Measurements from ENCODE around the gene ADCK1.
"Not testable (repeated sequence)": the region's sequence is repeated elsewhere in the genome, so short reads cannot be mapped to it uniquely, and the experiment has no call there.

Gene ADCK1

DNA sequence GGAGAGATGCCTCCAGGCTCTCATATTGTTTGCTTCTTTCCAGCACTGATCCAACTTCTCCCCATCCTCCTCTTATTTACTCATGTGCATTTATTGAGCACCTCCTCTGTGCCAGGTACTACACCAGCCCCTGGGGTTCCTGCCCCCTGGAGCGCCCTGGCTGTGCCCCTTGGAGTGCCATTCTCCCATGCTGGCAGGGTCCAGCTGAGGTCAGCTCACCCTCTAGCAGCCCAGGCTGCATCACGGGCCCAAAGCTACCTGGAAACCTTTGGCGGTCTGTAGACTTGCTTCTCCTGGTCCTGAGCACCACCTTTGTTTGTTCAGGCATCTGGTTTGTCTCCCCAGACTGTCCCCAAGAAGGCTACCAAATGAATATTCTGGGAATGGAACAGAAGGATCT is 67.0 kb downstream of the ADCK1 start:
- no peak for DNase-seq

DNA sequence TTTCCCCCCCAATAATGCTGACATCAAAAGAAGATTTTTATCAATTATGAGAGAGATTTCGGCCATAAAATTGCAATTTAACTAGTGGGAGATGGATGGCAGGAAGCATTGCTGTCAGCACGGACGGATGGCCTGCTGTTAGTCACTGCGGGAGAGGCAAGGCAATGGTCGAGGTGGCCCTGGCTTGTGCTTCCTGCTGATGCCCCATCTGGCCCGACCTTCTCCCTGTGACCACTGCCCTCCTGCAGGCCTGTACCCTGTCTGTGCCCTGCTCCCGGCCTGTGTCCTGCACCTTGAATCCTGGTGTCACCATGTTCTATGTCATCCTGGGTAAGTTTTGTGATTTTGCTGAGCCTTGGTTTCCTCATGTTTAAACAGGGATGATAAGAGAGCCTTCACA is 67.6 kb downstream of the ADCK1 start:
- DNase-seq: no peak

DNA sequence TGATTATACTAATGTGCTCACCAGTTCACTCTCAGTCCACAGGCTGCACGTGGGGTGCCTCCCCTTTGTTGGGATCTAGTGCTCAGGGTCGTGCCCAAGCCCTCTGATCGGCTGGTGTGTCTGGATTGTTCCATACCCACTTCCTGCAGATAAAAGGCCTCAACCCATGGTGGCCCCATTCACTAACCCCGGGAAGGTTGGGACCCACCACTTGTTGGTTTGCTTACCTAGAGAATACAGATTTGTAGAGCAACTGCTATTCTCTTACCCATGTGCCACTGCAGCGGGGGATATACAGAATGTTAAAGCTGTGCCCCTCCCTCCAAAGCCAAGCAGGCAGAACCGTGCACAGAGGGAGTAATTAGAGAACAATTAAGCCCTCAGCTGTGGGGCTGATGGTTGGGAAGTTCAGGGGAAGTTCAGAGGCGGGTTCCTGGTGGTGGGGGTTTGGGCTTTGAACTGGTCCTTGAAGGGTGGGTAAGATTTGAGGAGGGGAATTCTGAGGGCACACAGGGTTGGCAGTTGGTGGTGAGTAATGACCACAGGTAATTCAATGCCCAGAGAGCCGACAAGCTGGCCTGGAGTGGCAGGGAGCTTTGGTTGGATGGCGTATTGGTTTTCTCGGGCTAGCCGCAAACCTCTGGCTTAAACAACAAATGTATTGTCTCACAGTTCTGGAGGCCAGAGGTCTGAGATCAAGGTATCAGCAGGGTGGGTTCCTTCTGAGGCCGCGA is 68.8 kb downstream of the ADCK1 start:
- no peak for DNase-seq

DNA sequence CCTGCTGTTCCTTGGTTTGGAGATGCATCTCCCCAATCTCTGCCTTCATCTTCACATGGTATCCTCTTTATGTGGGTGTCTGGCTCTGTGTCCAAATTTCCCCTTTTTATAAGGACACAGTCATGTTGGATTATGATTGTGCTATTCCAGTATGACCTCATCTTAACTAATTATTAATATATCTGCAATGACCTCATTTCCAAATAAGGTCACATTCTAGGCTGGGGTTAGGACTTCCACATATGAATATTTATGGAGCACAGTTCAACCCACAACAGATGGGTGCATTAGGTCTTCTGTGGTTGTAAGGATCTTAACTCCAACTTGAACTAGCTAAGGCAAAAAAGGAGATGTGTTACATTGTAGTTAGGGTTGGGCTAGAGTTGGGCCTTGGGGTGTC is 69.4 kb downstream of the ADCK1 start:
- DNase-seq: no peak

- no peak for DNase-seq
Measured at GRCh38 chr14:77870646-77871045, 70.7 kb downstream of the ADCK1 start.

- no peak for DNase-seq
Measured at GRCh38 chr14:77872152-77872551, 72.2 kb downstream of the ADCK1 start.

DNA sequence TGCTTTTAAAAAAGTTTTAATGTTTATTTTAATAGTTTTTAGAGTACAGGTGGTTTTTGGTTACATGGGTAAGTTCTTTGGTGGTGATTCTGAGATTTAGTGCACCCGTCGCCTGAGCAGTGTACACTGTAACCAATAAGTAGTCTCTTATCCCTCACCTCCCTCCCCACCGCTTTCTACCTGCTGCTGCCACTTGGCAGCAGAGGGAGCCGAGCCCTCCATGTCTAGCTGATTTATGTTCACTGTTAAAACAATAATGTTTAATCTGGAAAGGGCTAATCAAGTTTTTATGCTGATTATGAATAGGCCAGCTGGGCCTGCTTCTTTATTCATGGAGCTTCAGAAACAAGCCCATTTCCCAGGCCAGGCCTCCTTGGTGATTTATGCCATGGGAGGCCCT is 73.1 kb downstream of the ADCK1 start:
- no peak for DNase-seq

DNA sequence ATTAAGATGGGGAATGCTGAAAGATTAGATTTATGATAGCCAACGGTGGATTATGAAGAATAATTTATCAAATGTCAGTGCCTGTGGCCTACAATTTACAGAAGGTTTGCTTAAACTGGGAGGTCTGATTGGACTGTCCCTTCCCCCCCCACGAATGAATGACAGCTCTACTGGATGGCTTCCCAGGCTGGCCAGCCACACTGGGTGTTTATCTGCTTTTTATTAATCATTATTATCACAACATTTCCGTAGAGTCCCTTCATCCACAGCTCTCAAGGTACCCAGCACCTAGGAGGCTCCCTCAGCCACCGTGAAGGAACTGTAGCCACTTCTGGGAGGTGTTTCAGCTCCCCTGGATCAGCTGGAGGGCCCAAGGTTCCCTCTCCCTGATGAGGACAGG is 78.9 kb downstream of the ADCK1 start:
- no peak for DNase-seq

- DNase-seq: no peak
Measured at GRCh38 chr14:77880056-77880455, 80.1 kb downstream of the ADCK1 start.

GRCh38 chr14:77882098-77882497 is 82.2 kb downstream of the ADCK1 start:
- no peak for DNase-seq

GRCh38 chr14:77882636-77883035 is 82.7 kb downstream of the ADCK1 start:
- no peak for DNase-seq

GRCh38 chr14:77883131-77883846 is 83.4 kb downstream of the ADCK1 start:
- DNase-seq: no peak

DNA sequence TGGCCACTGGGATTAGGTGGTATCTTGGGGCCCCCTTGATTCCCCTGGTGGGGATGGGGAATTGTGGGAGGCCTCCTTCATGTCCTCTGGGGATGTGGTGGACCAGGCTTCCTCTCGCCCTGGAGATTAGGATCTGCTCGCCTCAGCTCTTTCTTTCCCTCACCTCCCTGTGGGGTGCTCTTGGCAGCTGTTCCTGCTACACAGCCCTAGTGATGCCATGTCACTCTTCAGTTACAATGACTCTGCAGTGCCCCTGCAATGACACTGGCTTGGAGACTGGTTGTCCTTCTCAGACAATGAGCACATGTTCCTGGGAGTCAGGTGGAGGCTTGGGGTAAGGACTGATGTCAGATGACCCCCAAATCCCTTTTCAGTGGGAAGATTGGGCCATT is 83.9 kb downstream of the ADCK1 start:
- DNase-seq: no peak

DNA sequence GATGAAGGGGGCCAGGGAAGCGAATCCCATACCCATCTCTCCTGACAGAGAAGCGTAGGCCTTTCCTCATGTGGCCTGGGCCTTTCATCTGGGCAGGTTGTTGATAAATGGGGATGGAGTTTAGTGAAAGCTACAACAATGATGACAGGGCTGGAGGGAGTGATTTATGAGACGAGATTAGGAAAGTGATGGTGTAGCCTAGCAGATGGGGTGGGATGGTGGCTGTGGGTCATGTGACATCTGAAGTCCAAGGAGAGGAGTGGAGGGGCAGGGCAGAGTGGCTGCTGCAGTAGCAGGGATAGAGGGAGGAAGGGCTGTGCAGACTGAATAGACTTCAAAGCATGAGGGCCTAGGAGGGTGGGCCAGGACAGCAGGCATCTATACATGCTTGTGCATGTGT is 85.5 kb downstream of the ADCK1 start:
- DNase-seq: no peak

DNA sequence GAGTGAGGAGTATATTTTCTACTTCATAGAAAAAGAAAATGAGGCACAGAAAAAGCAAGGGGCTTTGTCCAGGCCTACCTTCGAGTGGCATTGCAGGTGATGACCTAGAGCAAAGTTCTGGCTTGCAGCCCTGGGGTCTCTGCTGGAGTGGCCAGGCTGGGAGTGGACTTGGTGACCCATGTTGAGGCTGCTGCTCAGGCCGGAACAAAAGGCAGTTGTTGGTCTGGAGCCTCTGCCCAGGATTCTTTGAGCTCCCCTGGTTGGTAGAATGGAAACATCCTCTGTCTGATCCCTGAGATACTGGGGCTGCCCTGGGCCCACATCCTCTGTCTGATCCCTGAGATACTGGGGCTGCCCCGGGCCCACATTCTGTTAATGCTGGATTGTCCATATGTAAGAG is 86.1 kb downstream of the ADCK1 start:
- DNase-seq: no peak

DNA sequence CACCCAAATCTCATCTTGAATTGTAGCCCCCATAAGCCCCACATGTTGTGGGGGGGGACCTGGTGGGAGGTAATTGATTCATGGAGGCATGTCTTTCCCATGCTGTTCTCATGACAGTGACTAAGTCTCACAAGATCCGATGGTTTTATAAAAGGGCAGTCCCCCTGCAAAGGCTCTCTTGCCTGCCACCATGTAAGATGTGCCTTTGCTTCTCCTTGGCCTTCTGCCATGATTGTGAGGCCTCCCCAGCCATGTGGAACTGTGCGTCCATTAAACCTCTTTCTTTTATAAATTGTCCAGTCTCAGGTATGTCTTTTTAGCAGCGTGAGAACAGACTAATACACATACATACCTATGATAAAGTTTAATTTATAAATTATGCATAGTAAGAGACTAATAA is 89.0 kb downstream of the ADCK1 start:
- not testable (repeated sequence) for DNase-seq

GRCh38 chr14:77889971-77890442 is 90.1 kb downstream of the ADCK1 start:
- DNase-seq: peak; percentile 66

DNA sequence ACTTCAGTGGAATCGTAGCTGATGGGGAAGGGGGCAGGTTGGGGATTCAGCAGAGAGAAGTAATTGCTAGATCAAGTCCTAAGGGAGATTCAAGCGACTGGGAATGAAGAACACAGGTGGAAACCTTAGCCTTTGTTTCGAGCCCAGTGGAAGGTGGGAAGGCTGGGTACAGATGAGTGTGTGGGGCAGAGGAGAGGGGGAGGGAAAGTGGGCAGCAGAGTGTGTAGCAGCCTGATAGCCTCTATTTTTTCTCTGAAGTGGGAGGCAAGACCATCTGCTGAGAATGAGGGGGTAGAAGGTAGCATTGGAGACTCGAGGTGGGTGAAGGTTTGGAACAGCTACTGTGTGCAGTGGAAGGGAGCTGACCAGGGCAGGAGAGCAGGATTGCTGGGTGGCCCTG is 91.0 kb downstream of the ADCK1 start:
- no peak for DNase-seq

- no peak for DNase-seq
Measured at GRCh38 chr14:77892381-77892871, 92.5 kb downstream of the ADCK1 start.

- DNase-seq: no peak
Measured at GRCh38 chr14:77892890-77893484, 93.1 kb downstream of the ADCK1 start.

DNA sequence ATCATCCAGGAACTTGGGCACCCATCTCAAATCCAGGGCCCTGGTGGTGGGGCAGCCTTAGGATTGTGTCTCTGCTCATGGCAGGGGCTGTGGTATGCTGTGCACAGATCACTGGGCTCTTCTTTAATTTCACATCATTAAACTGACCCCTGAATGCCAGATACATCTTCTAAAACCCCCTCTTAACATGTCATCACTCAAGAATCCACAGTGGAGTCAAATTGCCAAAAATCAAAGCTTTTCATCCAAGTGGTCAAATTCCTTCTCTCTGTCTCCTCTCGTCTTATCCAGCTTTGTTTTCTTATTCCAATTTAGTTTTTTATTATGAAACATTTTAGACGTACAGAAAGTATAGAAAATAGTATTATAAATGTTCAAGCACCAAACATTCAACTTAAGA is 97.5 kb downstream of the ADCK1 start:
- peak; percentile 73 for DNase-seq

DNA sequence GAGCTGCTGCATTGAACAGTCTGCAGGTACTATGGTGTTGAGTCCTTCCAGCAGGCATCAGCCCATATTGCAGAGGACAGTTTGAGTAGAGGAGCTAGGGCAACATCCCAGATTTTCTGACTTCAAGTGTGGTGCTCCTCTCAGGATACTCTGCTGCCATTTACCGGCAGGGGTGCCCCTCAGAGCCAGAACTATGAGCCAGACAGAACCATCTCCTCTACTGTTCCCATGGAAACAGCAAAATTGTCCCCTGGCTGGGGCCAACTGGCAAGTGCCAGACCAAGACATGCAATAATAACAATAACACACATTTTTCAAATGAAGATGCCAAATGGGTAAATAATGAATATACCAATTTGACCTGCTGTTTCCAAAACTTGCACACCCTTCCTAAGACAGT is 102.9 kb downstream of the ADCK1 start:
- DNase-seq: peak; percentile 39

- DNase-seq: peak; percentile 95
Measured at GRCh38 chr14:77903221-77903620, 103.3 kb downstream of the ADCK1 start.
